HG03457 (cell line): ENCODE data around the gene CXXC5.

Experiments used
- ATAC-seq: cut with Tn5 transposase; IDR thresholded peaks from one replicate; pipeline ENCODE4 v1.9.1; 2021; ENCODE audit warnings: moderate number of reproducible peaks; ENCODE audit not compliant: unreplicated experiment

The CXXC5 gene

GRCh38 chr5:139650689-139651042, 2.5 kb downstream of the CXXC5 start:
- ATAC-seq: no peak

- ATAC-seq: no peak
Observed at GRCh38 chr5:139651043-139651834, 3.1 kb downstream of the CXXC5 start.

DNA sequence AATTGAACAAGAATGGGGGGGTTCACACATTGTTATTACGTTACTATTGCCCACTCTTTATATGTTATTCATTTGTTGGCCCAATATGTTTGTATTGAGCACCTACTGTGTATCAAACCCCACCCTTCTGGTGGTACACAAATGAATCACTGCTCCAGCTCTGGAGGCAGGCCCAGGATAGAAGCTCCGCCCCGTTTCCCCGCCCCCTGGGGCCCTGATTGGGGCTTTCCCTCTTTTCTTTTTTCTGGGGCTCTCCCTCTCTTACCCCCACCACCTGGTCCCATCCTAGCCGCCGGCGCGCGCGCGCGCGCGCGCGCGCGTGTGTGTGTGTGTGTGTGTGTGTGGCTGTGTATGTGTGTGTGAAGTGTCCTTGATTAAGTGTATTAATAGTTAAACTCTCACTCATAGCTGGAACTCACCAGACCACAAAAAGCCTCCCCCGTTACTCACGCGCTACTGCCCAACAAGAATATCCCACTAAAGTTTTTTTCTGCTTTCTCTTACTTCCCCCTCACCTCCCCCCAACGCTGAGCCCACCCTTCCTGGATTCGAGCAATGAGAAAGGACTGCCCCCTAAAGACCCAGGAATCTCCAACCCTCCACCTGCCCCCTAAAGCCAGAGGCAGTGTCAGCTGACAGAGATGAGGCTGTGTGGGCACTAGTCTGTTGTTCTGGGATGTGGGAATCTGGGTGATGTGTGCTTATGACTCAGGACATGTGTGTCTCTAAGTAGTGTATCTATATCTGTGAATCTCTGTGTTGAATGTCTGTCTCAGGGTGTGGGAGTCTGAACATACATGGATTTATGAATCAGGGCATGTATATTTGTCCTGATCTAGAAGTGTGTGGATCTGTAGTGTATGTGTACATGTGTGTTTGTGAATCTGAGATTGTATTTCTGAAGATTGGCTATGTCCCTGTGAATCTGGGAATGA, 4.0 kb downstream of the CXXC5 start:
- ATAC-seq: peak; percentile 39

DNA sequence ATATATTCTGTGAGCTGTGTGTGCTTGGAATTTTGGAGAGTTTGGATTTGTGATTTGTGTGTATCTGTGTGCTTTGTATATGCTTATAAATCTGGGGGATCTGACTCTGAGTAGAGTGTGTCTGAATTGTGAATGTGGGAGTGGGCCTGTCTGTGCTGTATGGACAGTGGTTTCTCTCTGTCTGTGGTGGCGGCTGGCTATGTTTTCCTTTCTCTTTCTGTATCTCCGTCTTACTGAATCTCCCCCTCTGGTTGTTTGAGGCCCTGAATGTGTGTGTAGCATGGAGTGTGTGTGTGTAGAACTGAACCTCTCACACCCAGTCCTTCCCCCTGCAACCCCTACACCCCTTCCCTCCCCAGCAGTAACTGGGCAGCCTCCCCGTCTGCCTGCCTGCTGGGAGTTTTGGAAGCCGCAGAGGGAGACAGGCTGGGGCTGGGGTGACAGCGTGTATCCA, 4.7 kb downstream of the CXXC5 start:
- ATAC-seq: peak; percentile 26

DNA sequence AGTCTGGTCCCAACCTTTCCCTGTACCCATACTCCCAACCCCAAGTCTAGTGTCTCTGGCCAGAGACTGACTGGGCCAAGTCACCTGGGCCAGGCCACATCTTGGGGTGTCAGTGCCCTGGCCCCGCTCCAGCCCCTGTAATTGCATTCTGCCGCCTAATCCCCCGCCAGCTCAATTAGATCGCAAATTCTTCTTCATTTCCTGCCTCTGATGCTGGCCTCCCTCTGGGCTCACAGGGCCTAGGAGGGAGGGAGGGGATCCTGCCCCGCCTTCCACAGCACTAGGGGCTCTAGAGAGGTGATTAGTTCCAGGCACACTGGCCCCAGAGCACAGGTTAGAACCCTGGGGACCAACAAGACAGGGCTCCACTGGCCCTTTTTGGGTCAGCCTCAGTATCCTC, 5.5 kb downstream of the CXXC5 start:
- ATAC-seq: no peak

DNA sequence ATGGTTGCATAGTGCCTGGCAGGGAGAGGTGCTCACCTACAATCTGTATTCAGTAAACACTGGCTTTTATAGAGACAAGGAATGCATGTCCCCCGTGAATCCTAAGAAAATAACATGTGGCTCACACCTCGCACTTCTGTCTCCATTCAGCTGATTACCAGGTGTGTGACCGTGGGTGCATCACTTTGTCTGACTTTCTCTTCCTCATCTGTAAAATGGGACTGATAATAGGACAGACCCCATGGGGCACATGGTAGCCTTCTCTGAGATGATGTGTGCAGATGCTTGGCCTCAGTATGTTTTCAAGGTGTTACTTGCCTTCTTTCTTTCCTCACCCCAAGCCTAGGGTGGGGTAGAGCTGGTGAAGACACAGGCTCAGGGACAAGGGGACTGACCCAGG, 6.3 kb downstream of the CXXC5 start:
- no peak for ATAC-seq

GRCh38 chr5:139654871-139655491, 6.8 kb downstream of the CXXC5 start:
- no peak for ATAC-seq

GRCh38 chr5:139655727-139656271, 7.7 kb downstream of the CXXC5 start:
- no peak for ATAC-seq

DNA sequence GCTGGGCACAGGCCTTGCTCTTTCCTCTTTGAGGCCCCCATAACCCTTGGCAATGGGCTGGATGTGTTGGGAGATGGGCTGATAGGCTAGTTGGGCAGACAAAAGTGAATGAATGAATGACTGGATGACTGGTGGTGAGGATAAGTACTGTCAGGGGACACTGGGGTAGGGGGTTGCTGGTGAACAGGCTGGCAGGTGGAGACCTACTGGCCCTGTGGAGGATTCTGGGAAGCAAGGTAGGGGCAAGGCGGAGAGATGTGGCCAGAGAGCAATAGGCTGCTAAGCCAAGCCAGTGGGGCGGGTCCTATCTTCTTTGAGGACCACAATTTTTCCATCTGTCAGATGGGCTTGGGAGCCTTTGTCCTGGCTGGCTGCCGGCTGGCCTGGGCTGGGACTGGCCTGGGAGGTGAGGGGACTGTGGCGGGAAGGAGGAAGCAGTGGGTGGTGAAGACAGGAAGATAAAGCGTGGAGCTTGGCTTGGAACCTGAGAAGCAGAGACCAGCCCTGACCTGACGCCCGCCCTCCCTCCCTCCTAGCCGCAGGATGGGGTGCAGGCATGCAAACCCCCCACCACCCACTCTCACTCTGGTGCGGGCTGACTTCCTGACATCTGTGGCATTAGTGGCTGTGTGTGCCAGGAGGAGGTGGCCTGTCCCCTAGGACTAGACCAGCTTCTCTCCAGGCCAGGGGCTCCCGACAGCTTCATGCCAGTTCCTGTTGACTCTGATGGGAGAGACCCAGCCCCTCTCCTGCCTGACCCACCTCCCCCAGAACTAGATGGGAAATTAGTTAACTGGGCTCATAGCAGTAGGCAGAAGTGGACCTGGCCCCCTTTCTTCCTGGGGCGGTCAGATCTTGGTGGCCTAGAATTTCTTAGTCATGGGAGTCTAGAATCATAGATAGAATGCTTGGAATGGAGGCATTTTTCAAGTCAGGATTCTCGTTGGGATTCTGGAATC, 9.5 kb downstream of the CXXC5 start:
- ATAC-seq: no peak

DNA sequence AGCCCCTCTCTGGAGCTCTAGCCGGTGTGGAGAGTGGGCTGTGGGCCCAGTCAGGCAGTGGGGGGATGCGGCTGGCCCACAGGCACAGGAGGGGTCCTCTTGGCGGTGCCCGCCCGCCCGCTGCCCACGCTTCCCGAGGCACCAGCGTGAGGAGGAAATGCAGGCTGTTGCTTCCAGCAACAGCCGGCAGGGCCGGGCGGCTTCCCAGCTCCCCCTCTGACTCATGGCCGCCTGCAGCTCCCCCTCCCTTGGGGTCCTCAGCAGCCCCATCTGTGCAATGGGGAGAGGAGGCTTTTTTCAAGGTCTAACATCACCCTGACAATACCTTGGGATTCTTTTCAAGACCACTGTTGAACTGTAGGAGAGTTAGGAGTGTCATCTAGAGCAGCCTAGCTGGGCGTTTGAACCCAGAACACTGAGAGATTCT, 10.4 kb downstream of the CXXC5 start:
- ATAC-seq: no peak

GRCh38 chr5:139658928-139659667, 10.9 kb downstream of the CXXC5 start:
- no peak for ATAC-seq

DNA sequence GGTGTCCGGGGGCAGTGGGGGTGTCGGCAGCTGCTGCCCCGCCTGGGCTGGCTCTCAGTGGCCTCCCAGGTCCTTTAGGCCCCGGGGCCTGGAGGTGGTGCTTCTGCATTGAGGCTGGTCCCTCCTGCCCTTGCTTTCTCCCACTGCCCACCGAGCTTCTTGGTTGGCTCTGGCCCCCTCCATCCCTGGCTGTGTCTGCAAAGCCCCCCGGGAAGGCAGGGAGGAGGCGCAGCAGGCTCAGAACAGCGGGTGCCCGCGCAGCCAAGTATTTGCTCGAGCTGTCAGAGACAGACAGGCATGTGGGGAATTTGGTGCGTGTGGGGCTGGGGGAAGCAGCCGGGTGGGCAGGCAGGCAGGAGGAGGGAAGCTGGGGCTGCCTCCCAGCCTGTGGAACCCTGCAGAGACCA, 11.5 kb downstream of the CXXC5 start:
- ATAC-seq: no peak

- no peak for ATAC-seq
Observed at GRCh38 chr5:139660105-139660922, 12.2 kb downstream of the CXXC5 start.

DNA sequence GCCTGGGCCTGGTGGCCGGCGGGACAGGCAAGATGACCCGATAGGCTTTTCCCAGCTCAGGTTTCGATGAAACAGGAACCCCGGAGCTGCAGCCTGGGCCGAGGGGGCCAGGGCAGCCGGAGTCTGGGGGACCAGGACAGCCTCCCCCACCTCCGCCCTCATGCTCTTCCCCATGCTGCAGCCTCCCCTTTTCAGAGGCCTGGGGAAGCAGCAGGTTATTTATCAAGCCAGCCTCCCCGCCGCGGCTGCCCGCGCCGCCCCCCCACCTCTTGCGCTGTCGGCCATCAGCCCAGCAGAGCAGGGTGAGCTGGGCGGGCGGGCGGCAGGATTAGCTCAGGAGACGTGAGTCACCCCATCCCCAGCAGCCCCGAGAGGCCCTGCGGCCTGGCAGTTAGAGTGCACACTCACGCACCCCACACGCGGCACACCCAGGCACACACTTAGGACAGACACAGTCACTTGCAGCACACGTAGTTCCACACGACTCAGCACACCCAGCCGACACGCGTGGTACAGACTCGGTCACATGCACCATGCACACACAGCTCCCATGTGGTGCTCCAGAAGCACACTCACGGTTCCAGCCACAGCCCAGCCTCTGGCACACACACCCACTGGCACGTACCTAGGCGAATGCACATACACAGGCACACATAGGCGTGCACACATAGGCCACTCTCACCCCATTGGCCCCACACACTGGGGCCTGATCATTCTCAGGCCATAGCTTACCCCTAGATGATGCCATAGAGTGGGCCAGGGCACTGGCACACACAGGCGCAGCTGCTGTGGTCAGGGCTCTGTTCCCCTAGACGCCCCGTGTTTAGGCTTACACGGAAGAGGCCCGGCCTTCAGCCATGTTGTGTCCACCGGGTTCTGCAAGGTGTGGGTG, 13.0 kb downstream of the CXXC5 start:
- ATAC-seq: no peak

DNA sequence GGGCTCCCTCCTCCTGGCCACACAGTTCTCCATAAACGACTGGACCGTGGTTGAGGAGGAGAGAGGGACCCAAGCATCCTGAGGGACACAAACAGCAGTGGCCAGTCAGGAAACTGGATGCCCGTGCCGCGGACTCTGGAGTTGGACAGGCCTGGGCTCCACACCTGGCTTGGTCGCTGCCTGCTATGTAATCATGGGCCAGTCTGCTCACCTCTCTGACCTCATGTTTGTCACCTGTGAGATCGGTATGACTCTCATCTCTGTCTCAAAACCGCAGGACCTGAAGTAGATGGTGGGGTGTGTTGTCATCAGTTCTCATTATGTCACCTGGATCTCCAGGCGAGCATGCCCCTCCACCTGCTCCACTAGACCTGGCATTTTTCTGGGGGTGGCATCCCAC, 14.5 kb downstream of the CXXC5 start:
- ATAC-seq: no peak

GRCh38 chr5:139663207-139664085, 15.3 kb downstream of the CXXC5 start:
- no peak for ATAC-seq
